DMS79 treated with DMSO at 0.1 percent for 48 hours (cell line): Measurements from ENCODE around the gene COX20.

Experiments used
- DNase-seq: peaks from one replicate; lab custom pipeline; 2025; lab: John Stamatoyannopoulos, UW

COX20 gene

GRCh38 chr1:244851546-244852231 is 16.2 kb downstream of the COX20 start:
- no peak for DNase-seq

DNA sequence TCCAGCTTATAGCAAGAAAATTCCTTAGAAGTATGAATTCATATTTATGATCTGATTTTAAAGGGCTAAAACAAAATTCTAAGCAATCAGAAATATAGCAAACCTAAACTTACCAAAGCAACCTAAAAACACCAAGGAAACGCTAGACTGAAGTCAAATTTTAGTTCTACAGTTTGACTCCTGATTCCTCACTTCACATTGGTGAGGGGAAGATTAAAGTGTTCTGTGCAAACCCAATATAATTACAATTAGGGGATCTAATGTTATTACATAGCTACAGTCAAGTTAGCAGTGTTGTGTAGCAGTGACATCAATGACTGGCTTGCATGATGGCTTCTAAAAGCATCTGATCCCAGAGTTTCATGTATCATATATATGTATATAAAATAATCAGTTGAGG is 17.2 kb downstream of the COX20 start:
- DNase-seq, result no peak

DNA sequence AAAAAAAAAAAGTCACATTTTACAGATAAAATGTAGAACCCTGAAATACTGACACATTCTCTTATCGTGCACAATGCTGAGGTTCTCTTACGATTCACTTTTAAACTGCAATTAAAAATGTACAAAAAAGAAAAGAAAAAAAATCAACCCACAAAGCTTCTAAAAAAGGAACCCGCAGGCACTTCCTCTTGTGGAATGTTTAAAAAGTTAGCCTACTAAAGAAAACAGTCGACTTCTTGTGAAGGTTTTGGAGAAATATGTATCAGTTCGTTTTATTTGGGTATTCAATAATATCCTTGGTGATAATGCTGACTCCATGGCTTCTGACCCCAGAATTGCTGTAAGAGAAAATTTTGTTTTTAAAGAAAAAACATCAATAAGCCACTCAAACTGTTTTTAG is 18.7 kb downstream of the COX20 start:
- no peak for DNase-seq

DNA sequence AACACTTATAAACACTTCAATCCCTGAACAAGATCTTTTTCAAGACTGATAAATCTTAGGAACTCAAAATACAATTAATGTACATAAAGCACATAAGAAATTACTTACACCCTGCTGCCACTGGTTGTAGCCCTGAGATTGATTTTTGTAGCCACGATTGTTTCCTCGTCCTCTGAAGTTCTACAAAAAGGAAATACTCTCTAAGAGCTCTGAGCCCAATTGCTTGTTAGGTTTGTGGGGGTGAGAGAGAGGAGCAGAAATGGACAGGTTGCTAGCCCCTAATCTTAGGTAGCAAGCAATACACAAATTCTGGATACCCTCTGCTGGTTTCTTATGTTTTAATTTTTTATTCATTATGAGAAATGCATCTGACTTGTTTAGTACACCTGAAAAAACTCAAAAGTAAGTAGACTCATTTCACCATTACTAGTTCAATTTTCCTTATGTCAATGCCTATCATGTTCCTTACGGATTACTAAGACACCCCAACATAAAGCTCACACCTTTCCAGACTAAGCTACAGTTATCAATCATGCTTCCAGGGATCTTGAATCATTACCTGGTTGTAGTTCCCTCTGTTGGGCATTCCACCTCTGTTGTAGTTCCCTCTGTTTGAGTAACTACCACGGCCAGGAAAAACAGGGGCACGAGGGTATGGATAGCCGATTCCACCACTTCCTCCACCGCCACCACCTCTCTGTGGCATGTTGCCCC is 19.6 kb downstream of the COX20 start:
- DNase-seq, result no peak

DNA sequence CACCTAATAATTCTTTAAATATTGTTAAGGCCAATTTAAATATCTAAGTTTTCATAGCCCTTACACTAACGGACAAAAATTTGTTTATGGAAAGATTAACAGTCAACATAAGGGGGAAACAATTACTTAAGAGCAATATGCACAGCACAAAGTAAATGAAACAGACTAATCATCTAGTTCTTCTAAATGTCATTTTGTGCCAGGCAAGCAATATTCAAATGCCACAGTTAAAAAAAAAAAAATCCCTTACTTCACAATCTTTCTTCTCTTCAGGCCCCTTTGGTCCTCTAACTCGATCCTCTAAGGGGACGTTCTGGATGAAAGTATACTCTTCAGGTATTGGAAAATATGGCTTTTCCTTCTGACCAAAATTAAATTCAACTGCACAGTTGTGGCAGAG is 22.3 kb downstream of the COX20 start:
- no peak for DNase-seq

GRCh38 chr1:244858357-244858756 is 22.9 kb downstream of the COX20 start:
- no peak for DNase-seq

GRCh38 chr1:244860078-244860477 is 24.6 kb downstream of the COX20 start:
- no peak for DNase-seq

DNA sequence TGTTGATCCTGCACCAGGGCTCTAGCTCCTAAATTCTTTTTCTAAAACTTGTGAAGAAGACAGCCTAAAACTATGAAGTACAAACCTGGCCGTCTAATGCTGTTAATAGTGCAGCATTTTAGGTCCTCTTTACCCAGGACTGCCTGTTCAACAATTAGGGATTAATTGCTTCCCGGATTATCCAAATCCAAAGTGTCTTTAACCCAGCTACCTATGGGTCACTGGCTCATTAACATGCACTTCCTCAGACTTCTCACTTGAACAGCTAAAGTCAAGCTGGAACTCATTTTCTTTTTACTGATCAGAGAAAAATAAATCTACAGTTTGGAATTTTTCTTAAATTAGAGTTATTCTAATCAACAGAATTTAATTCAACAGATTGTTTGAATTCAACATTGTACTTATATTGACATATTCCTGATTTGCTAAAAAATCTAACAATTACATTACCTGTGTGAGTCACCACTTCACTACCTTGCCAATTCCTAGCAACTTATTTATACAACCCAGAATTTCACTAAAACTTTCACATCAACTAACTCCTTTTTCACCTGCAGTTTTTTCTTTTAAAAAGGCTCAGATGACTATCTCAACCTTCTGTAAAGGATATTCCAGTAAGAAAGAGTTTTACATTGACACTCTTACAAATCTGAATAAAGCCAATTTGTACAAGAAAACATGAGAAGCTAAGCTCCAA is 25.6 kb downstream of the COX20 start:
- DNase-seq, result no peak

DNA sequence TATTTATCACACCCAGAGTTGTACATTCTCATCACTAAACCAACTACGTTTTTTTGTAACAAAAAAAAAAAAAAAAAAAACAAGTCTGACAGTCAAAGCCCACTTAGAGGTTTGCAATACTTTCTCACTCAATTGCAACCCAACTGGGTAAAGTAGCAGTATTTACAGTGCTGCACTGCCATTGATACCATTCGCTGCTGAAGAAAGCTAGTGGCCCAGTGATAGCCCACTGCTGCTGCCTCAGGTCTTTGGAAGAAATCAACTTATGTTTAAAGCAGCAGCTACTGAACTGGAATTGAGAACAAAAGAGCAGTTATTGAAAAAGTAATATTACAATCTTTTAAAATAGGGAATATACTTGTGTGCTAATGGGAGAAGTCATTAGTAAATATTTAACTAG is 26.2 kb downstream of the COX20 start:
- no peak for DNase-seq

- no peak for DNase-seq
These were observed 26.9 kb downstream of the COX20 start for GRCh38 chr1:244862354-244862698.

DNA sequence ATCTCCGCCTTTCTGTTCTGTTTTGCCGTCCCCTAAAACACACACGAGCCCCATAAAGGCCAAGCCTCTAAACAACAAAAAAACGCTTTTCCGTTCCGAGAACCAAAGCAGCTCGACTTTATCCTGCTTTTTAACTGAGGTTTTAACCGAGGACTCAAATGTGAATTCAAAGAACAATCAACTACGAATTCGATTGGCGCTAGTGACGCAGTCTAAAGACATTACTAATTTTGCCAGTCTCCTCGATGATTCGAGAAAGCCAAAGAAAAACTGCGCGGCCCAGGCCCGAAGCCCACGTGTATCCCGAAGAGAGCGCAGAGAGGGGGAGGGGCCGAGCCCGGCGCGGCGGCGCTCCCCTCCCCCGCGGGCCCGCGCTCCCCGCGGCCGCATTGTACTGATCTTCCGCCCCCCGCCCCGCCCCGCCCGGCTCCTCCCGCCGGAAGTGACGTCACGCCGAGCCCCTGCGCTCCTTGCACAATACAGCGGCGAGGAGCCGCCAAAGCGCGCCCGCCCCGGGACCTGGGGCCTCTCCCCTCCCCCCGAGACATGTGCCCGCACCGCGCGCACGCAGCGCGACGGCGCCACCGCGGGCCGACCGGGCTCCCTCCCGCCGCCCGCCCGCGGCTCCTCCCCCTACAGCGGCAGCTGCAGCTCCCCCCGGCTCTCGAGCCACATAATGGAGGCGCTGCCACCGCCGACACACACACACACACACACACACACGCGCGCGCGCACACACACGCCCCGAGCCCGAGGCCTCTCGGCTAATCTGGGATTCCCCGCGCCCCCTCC is 27.4 kb downstream of the COX20 start:
- peak; percentile 78 for DNase-seq

DNA sequence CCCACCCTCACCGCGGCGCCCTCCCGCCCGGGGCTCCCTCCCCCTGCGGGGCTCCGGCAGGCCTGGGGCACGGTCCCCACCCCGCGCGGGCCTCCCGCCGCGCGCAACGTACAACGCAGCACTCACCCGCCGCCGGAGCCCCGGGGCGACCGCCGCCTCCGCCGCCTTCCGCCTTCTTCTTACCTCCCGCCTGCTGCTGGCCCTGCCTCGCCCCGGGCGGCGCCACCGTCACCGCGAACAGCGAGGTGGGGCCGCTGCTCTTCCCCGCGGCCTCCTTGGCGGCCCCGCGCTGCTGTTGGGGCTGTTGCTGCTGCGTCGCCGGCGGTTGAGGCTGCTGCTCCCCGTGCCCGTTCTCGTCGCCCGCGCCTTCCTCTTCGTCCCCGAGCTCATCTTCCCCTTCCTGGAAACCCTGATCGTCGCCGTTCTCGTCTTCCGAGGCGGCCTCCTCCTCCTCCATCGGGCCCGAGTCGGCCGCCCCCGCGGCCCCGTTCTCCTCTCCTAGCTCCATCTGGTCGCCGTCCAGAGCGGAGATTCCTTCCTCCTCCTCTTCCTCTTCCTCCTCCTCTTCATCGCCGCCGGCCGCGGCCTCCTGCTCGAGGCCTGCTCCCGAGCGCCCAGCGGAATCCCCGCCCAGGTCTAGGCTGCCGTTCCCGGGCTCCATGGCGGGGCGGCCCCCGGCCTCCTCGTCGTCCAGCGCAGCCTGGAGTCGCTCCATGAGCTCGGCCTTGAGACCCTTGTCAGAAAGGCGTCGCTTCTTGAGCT is 28.2 kb downstream of the COX20 start:
- no peak for DNase-seq

GRCh38 chr1:244864253-244865027 is 29.0 kb downstream of the COX20 start, which contains the start of gene HNRNPU:
Gene HNRNPU, minus strand, starts transcription at chr1:244864543. Its CDS starts 236 bp downstream, at chr1:244864307.
- DNase-seq, result peak; percentile 96

- peak; percentile 86 for DNase-seq
These were observed 29.5 kb downstream of the COX20 start for GRCh38 chr1:244865028-244865371.

DNA sequence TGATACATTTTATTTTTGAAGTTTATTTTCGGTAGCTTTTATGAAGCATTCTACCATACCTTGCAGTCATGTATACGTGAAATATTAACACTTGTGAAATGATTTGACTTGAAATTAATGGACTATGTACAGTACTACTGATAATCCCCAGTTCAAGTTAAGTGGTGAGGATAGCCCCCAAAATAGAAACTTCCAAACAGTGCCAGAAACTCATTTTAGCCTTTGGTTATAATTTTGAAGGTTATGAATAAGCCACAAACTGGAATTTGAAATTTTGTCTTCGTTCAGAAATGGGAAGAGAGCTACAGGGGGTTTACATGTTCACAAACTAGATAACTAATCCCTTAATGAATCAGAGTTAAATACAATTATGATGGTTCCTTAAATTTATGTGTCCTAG is 30.4 kb downstream of the COX20 start:
- peak; percentile 29 for DNase-seq

DNA sequence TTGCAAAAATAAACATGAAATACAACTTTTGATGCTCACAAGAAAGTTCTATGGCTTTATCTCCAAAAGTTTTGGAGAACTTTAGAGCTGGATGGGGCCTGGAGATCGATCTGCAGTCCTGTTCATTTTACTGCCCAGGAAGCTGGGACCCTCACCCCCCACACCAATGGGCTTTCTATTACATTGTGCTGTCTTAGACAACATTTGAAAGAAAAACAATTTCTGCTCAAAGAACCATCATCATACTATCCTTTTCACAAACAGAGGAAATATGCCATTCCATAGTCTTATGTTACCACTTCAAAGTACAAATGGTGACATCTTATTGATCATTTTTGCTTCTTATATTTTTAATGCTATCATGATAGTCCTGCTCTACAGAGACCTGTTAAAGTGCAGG is 30.9 kb downstream of the COX20 start:
- DNase-seq, result no peak

DNA sequence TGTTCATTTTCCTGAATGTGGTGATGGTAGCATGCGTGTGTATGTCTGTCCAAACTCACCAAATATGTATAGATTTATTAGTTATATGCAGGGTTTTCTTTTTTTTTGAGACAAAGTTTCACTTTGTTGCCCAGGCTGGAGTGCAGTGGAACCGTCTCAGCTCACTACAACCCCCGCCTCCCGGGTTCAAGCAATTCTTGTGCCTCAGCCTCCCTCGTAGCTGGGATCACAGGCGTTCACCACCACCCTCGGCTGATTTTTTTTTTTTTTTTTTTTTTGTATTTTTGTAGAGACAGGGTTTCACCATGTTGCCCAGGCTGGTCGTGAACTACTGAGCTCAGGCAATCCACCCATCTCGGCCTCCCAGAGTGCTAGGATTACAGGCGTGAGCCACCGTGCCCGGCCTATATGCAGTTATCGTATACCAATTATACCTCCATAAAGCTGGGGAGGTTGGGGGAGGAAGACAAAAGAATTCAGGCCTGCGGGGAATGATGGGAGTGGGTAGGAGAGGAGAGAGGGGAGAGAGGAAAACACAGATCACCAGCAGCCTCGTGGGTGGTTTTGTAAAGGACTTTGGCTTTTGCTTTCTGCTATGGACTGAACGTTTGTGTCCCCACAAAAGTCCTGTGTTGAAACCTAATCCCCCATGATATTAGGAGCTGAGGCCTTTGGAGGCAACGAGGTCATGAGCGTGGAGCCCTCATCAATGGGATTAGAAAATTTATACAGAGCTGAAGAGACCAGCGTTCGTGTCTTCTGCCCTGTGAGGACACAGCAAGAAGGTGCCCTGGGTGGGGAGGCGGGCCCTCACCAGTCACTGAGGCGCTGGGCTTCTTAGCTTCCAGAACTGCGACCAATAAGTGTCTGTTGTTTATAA is 33.3 kb downstream of the COX20 start:
- DNase-seq, result no peak

- no peak for DNase-seq
These were observed 33.9 kb downstream of the COX20 start for GRCh38 chr1:244869364-244869827.

- no peak for DNase-seq
These were observed 34.5 kb downstream of the COX20 start for GRCh38 chr1:244869950-244870349.
